ENCODE results near the gene URB2. TPM values are rescaled to one million over a fixed set of nuclear protein-coding genes. Genes with fewer than 3 reads are reported as not detected.

The URB2 gene
- total and polyA plus RNA-seq, 2 experiments from 2014 or later = 7.6 to 44.3 TPM

GRCh38 chr1:229600229-229600628 lies 25.8 kb upstream of the URB2 start (continued):
- TF ChIP-seq CTCF (conservative IDR thresholded peaks at IDR 0.05; ENCODE audit: low read depth in 2 of 2) (no peak), CREB1 (CRISPR knock-in tag; IDR thresholded peaks at IDR 0.05; ENCODE audit: low read depth) (no peak), REST (IDR thresholded peaks at IDR 0.05; ENCODE audit: unreplicated experiment) (no peak)

- no peaks in the 10 kb centered on the region for H3K27me3 Mint-ChIP-seq (ENCODE audit: insufficient read depth, low read depth, poor library complexity)
Measured at GRCh38 chr1:229603371-229604005, 22.6 kb upstream of the URB2 start.

GRCh38 chr1:229607370-229607769 lies 18.7 kb upstream of the URB2 start:
- H4K20me1 ChIP-seq (replicated peaks; ENCODE audit: insufficient read depth) = peaks cover under 1% of the 10 kb centered on the region; the same call in 1 of the 2 replicates
- H3K4me1 ChIP-seq (ENCODE audit: insufficient read depth) = peaks cover 9% of the 10 kb centered on the region
- H3K27ac Mint-ChIP-seq = peak overlapping the region; percentile 17
- DNase-seq (ENCODE audit: low spot score) (no peak), ATAC-seq (peak; percentile 45)
- no peak overlapping the region for H3K4me3 ChIP-seq
- no peaks in the 10 kb centered on the region for H3K27me3 Mint-ChIP-seq (ENCODE audit: insufficient read depth, low read depth, poor library complexity)
- no peak overlapping the region for H2AFZ ChIP-seq
- no peak overlapping the region; the same call in 2 of the 3 replicates for H3K4me3 Mint-ChIP-seq
- peaks cover 23% of the 10 kb centered on the region for H3K36me3 ChIP-seq (ENCODE audit: insufficient read depth)
- H3K27ac ChIP-seq (ENCODE audit: low read depth) = no peak overlapping the region; the same call in 1 of the 2 replicates
- peak overlapping the region; percentile 19; the same call in 1 of the 2 replicates for H3K4me2 ChIP-seq
- peaks cover 45% of the 10 kb centered on the region; the same call in 2 of the 3 replicates for H3K36me3 Mint-ChIP-seq (ENCODE audit: low read depth)
- no peaks in the 10 kb centered on the region for H3K27me3 ChIP-seq (ENCODE audit: insufficient read depth)
- no peaks in the 10 kb centered on the region for H3K79me2 ChIP-seq (replicated peaks; ENCODE audit: insufficient read depth)
- no peaks in the 10 kb centered on the region for H3K9me2 ChIP-seq (ENCODE audit: insufficient read depth)
- H3F3A ChIP-seq (replicated peaks; ENCODE audit: low read depth) = no peaks in the 10 kb centered on the region
- peaks cover 14% of the 10 kb centered on the region for H3K4me1 Mint-ChIP-seq
- H3K9me3 Mint-ChIP-seq = no peaks in the 10 kb centered on the region
- TF ChIP-seq ZNF462 (CRISPR knock-in tag; IDR thresholded peaks at IDR 0.05) (no peak), ZNF114 (CRISPR knock-in tag; IDR thresholded peaks at IDR 0.05) (no peak), STAT1 (IDR thresholded peaks at IDR 0.05; ENCODE audit: unreplicated experiment) (no peak), ZNF331 (CRISPR knock-in tag; IDR thresholded peaks at IDR 0.05; ENCODE audit: low read depth) (no peak)

More at GRCh38 chr1:229603371-229604005, 22.6 kb upstream of the URB2 start:
- no peak for DNase-seq (ENCODE audit: low spot score)
- no peak for ATAC-seq
- Histone ChIP-seq H2AFZ (no peak overlapping the region), H3K27ac (ENCODE audit: low read depth) (no peak overlapping the region), H3K4me3 (no peak overlapping the region), H3K4me2 (no peak overlapping the region), H3K27me3 (ENCODE audit: insufficient read depth) (no peaks in the 10 kb centered on the region), H3K4me1 (ENCODE audit: insufficient read depth) (peaks cover 16% of the 10 kb centered on the region), H4K20me1 (replicated peaks; ENCODE audit: insufficient read depth) (0 out of 2 replicates have a peak, but pooled peaks cover 4% of the 10 kb centered on the region), H3K36me3 (ENCODE audit: insufficient read depth) (peaks cover 12% of the 10 kb centered on the region), H3K9me2 (ENCODE audit: insufficient read depth) (no peaks in the 10 kb centered on the region), H3K79me2 (replicated peaks; ENCODE audit: insufficient read depth) (peaks cover 3% of the 10 kb centered on the region; the same call in 1 of the 2 replicates), H3F3A (replicated peaks; ENCODE audit: low read depth) (no peaks in the 10 kb centered on the region)
- Mint-ChIP-seq H3K9me3 (no peaks in the 10 kb centered on the region), H3K36me3 (ENCODE audit: low read depth) (peaks cover 33% of the 10 kb centered on the region; the same call in 2 of the 3 replicates), H3K4me1 (peaks cover 26% of the 10 kb centered on the region), H3K4me3 (no peak overlapping the region), H3K27ac (no peak overlapping the region)
- TF ChIP-seq EZH2phosphoT487 (IDR thresholded peaks at IDR 0.05; ENCODE audit: unreplicated experiment) = no peak
